GM18909 (cell line): ENCODE results near the gene SAXO2.
"Not testable (repeated sequence)": the region's sequence is repeated elsewhere in the genome, so short reads cannot be mapped to it uniquely, and the experiment has no call there.

Experiments used
- ATAC-seq: cut with Tn5 transposase; IDR thresholded peaks from one replicate; pipeline ENCODE4 v1.9.1; 2021; ENCODE audit warnings: mild to moderate bottlenecking; ENCODE audit not compliant: unreplicated experiment, poor library complexity

The SAXO2 gene

DNA sequence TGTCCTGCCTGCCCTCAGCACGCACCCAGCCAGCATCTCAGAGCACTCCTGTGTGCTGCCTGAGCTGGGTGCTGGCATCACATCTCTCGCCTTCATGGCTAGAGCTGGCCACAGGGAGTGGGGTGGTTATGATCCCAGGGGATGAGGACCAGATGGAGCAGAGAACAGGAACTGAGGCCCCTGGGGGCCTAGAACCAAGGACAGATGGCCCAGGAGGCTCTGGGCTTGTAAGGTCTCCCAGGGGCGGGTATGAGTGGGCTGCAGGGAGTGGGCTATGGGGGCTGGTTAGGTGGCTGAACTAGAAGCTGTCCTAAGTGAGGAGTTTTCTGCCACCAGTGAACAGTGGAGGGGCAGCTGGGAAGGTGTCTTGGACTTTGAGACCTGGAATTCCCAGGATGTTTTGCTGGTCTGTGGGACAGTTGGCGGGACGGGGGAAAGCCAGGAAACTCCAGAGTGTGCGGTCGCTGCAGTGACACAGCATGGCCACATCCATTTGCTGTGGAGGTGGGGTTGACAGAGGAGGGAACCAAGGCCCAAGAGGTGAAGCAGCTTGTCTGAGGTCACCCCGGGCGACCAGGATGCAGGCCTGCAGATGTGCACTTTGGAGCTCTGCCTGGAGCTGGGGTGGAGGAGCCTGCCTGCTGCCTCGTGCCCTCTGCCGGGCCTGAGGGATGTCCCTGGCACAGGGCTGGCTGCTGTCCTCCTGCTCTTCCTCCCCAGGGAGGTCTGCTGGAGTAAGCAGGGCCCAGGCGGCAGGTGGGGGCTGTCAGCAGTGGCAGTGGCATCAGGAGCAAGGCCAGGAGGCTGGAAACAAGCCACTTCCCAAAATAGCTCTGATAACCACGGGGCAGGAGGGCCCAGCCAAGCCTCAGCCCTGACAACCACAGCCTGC, 70.3 kb downstream of the SAXO2 start:
- not testable (repeated sequence) for ATAC-seq

DNA sequence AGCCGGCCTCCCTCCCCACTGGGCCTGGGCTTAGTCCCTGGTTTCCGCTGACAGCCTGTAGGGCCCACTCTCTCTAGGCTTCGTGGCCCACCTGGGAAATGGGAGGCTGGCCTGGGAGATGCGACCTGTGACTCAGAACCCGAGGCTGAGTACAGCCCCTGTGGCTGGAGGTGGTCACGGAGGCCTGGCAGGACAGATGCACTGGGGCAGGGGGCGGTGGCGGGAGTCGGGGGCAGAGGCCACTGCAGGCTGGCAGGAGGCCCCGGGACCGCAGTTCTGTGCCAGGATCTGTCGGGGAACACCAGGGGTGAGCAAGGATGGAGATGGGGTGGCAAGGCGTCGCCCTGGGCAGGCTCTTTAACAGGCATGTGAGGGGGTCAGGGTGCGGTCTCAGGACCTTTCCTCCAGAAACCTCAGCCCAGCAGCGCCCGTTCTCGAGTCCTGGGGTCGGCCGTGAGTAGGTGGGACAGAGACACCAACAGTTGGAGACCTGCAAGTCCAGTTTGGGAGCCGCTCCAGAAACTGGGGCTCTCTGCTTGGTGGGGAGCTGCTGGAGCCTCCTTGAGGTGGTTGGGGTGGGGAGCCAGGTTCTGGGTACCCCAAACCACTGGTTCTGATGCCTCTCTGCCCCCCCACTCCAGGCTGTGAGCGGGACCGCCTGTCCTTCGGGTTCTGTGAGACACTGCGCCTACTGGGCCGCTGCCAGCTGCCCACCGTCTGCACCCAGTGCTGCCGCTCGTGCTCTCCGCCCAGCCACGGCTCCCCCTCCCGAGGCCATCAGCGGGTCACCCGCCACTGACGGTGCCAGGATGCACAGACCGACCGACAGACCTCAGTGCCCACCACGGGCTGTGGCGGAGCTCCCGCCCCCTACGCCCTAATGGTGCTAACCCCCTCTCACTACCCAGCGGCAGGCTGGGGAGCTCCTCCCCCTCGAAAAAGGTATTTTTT, 71.3 kb downstream of the SAXO2 start:
- not testable (repeated sequence) for ATAC-seq
